Right lobe of liver (tissue), 6 donors: Measurements from ENCODE around the gene HS3ST1. TPM values are rescaled to one million over a fixed set of nuclear protein-coding genes. Genes with fewer than 3 reads are reported as not detected.

Experiments
- ATAC-seq, 4 donors: fragments of 200-7000 bp; cut with Tn5 transposase; one replicate each; pipeline ENCODE4 v1.9.1; 2020; ENCODE audit warnings: mild to moderate bottlenecking in 4 of 4, moderate library complexity in 4 of 4
- DNase-seq, 3 donors: peaks; one replicate each; pipeline ENCODE4 v3.0.0-alpha.2; 2020
- H3K27ac ChIP-seq, 3 donors: fragments of 200-600 bp; one replicate each; pipeline ENCODE4 v1.8.0; 2022
- H3K27me3 ChIP-seq, 2 donors: fragments of 200-600 bp; one replicate each; pipeline ENCODE4 v1.8.0; 2022
- H3K36me3 ChIP-seq, 4 donors: fragments of 200-600 bp; sonication (generic) in 1 of 4; one replicate each; pipeline versions ENCODE4 v1.5.1 to v1.8.0; 2017 to 2022; ENCODE audit warnings: control low read depth in 1 of 4
- H3K4me1 ChIP-seq, 4 donors: fragments of 200-600 bp; sonication (generic) in 1 of 4; one replicate each; pipeline versions ENCODE4 v1.5.1 to v1.8.0; 2017 to 2022; ENCODE audit warnings: control low read depth in 1 of 4
- H3K4me3 ChIP-seq, 3 donors: fragments of 200-600 bp; one replicate each; pipeline ENCODE4 v1.8.0; 2022
- H3K9me3 ChIP-seq, 4 donors: fragments of 200-600 bp; sonication (generic) in 1 of 4; one replicate each; pipeline versions ENCODE4 v1.5.1 to v1.8.0; 2017 to 2022; ENCODE audit warnings: control low read depth in 1 of 4
- POLR2A ChIP-seq: fragments of 450-650 bp; IDR thresholded peaks from one replicate; pipeline ENCODE4 v1.6.1; 2017; ENCODE audit warnings: antibody characterized with exemption, mild to moderate bottlenecking
- WGBS: methylation state at CpG from one replicate; pipeline ENCODE4 v1.1.6; 2018; ENCODE audit warnings: low coverage, low lambda C conversion rate; ENCODE audit not compliant: insufficient coverage; ENCODE audit errors: missing lambda C conversion rate; 5-methylcytosine and 5-hydroxymethylcytosine counted together
- intact Hi-C, 2 donors: fragments of 100-400 bp; cut with DNase I; formaldehyde crosslinking; loops; one replicate each; pipeline versions ENCODE4 v1.11.2 to v1.14.1; 2022
- total RNA-seq, 6 experiments: library from RNA; depleted of rRNA in 2 of 6; stranded (reverse); fragments of >200 nt in 2 of 6; fragmentation: NEBNext Ultra II Directional in 3 of 6; extraction: Animal tissue kit (Norgen Biotek cat#: 25700) in 3 of 6; gene quantifications; one replicate each; pipeline versions ENCODE4 v1.1.0 to v1.2.4, GENCODE V29; 2016 to 2023
- TF ChIP-seq, protein P1 (sequence below), 4 donors: fragments of 200-600 bp in 3 of 4; fragments of 450-650 bp in 1 of 4; IDR thresholded peaks; one replicate each; pipeline versions ENCODE4 v1.5.1 to v1.8.0; 2016 to 2022; ENCODE audit warnings: antibody characterized with exemption in 4 of 4, mild to moderate bottlenecking in 2 of 4
- donor health status: DM: no; HTN: yes; CAD: no.
- donor health status: DM: no; HTN: no; CAD: no.
- donor health status: DM: no; HTN: no; CAD: no.
- donor health status: DM: no; HTN: yes; CAD: no.
- donor health status: DM: no; HTN: yes; CAD: no.

Gene HS3ST1
- total RNA-seq, 6 experiments from 2014 or later = 0.11 to 1.2 (median 0.25) TPM

DNA sequence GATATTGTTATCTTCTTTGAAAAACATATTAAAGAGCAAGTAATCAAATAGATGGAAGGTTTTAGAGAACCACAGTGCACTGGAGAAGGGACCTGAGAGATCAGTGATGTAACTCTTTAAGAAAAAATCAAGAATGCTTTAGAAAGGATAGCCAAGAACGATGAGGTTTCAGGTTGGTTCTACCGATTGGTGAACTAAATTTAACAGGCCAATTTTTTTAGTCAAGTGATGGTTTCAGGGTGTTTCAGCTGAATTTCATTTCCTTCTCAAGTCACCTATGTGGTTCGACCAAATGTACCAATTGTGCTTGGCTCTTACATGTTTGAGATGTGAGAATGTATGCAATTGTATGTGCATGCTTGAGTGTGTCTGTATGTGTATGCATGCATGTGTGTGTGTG, 26.5 kb downstream of the HS3ST1 start:
- Histone ChIP-seq H3K27ac (no peak overlapping the region), H3K9me3 (no peaks in the 10 kb centered on the region), H3K27me3 (no peaks in the 10 kb centered on the region), H3K4me1 (no peaks in the 10 kb centered on the region), H3K4me3 (no peak overlapping the region), H3K36me3 (no peaks in the 10 kb centered on the region)
- intact Hi-C loops = no loop called here
- DNase-seq = no peak
- no peak for TF ChIP-seq POLR2A
- TF ChIP-seq, protein P1, sequence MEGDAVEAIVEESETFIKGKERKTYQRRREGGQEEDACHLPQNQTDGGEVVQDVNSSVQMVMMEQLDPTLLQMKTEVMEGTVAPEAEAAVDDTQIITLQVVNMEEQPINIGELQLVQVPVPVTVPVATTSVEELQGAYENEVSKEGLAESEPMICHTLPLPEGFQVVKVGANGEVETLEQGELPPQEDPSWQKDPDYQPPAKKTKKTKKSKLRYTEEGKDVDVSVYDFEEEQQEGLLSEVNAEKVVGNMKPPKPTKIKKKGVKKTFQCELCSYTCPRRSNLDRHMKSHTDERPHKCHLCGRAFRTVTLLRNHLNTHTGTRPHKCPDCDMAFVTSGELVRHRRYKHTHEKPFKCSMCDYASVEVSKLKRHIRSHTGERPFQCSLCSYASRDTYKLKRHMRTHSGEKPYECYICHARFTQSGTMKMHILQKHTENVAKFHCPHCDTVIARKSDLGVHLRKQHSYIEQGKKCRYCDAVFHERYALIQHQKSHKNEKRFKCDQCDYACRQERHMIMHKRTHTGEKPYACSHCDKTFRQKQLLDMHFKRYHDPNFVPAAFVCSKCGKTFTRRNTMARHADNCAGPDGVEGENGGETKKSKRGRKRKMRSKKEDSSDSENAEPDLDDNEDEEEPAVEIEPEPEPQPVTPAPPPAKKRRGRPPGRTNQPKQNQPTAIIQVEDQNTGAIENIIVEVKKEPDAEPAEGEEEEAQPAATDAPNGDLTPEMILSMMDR (IDR thresholded peaks at IDR 0.05) = no peak
- no peak for ATAC-seq
- WGBS = 50% methylated on average over 3 of the region's 3 CpGs

DNA sequence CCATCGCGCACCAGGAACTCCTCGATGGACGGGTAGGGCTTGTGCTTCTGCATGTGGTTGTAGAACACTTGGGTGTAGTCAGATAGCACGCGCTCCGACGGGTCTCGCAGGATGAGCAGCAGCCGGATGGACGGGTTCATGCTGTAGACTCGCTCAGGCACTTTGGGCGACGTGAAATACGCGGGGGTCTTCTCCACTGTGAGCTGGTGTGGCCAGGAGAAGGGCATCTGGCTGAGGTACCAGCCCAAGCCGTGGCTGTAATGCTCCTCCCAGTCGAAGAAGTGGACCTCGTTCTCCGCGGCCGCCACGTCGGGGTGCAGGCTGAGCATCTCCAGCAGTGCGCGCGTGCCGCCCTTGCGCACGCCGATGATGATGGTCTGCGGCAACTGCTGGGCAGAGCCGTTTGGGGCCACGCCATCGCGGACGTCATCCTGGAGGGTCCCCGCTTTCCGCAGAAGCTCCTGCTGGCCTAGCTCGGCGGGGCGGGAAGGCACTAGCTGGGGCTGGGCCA, 29.2 kb downstream of the HS3ST1 start:
- ATAC-seq (no peak), DNase-seq (no peak)
- no peak overlapping the region for H3K27ac ChIP-seq
- no peaks in the 10 kb centered on the region for H3K4me1 ChIP-seq
- intact Hi-C loops = no loop called here
- no peaks in the 10 kb centered on the region for H3K36me3 ChIP-seq
- H3K27me3 ChIP-seq = no peaks in the 10 kb centered on the region
- WGBS = no CpG with 5 or more reads among the region's 42 CpGs
- no peak for TF ChIP-seq POLR2A
- TF ChIP-seq, protein P1 (IDR thresholded peaks at IDR 0.05) = no peak
- H3K4me3 ChIP-seq = no peak overlapping the region
- H3K9me3 ChIP-seq = no peaks in the 10 kb centered on the region

DNA sequence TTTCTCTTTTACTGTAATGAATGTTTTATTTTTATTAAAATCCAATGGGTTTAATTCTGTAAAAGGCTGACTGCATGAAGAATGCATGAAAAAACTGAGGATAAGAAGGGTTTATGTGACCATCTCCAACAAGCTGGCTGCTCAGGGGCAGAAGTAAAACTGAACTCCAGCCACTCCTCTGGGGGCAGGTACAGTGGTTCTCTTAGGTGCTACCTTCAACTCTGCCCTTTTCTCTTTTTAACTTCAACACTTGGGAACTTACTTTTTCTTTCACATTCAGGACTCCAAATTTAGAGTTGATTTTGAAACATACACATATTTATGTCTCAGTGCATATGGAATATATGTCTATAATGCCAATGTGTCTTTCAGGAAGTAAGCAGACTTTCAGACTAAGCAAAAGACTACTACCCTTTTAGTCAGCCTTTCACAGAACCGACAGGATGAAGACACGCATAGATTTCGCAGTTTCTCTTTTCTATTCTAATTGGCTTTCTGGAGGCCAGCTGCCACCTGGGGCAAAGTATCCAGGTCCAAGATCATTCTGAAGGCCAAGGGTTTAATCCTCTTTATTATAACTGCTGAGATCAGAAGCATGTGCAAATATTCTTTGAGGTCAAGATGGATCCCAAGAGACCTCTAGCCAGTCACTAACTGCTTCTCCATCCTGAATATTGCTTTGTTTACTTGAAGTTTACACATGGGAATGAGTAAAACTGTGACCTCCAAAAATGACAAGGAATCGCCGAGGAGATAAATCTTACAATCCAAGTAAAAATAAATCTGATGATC, 30.7 kb downstream of the HS3ST1 start:
- intact Hi-C loops = no loop called here
- Histone ChIP-seq H3K9me3 (no peaks in the 10 kb centered on the region), H3K27me3 (no peaks in the 10 kb centered on the region), H3K36me3 (no peaks in the 10 kb centered on the region), H3K4me3 (no peak overlapping the region), H3K27ac (no peak overlapping the region), H3K4me1 (no peaks in the 10 kb centered on the region)
- TF ChIP-seq, protein P1 (IDR thresholded peaks at IDR 0.05) = no peak
- TF ChIP-seq POLR2A = no peak
- ATAC-seq (no peak), DNase-seq (no peak)
- WGBS = 58% methylated on average over 5 of the region's 5 CpGs

DNA sequence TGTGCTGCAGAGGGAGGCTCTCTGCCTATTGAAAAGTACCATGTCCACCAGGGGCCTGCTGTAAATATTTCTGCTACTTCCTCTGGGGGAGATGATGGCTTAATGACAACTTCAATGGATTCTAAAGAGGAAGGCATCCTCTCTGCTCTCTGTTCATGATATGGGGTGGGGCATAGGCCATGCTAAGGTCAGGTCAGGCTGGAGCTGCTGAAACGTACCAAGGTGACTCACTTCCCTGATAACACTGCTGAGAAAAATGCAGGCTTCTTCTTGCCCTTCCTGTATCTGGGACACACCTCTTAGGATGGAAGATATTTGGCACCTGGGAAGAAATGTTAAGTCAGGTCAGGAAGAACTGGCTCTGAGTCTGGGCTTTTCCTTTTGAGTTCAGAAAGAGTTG, 31.5 kb downstream of the HS3ST1 start:
- Histone ChIP-seq H3K9me3 (no peaks in the 10 kb centered on the region), H3K27me3 (no peaks in the 10 kb centered on the region), H3K36me3 (no peaks in the 10 kb centered on the region), H3K4me3 (no peak overlapping the region), H3K27ac (no peak overlapping the region), H3K4me1 (no peaks in the 10 kb centered on the region)
- ATAC-seq (no peak), DNase-seq (no peak)
- WGBS = 20% methylated on average over 1 of the region's 1 CpG
- intact Hi-C loops = no loop called here
- TF ChIP-seq, protein P1 (IDR thresholded peaks at IDR 0.05) = no peak
- TF ChIP-seq POLR2A = no peak
